OCI-LY1 (cell line): ENCODE measurements around the gene C14orf39.

ENCODE experiments used
- H2AFZ ChIP-seq: fragments of 200-600 bp; sonication (generic), shearing (Covaris generic); 2 replicates; pipeline ENCODE4 v1.6.0; 2014; ENCODE audit warnings: antibody characterized with exemption, mild to moderate bottlenecking, low read length
- H3F3A ChIP-seq: fragments of 200-600 bp; sonication (generic), shearing (Covaris generic); 2 replicates; pipeline ENCODE4 v1.6.0; 2014; ENCODE audit warnings: mild to moderate bottlenecking, antibody characterized with exemption, low read length, moderate library complexity; ENCODE audit not compliant: insufficient read depth
- H3K27ac ChIP-seq: fragments of 200-600 bp; sonication (generic); 2 replicates; pipeline ENCODE4 v1.5.1; 2014; ENCODE audit warnings: low read length, mixed run types, mild to moderate bottlenecking, low read depth; ENCODE audit not compliant: poor library complexity, severe bottlenecking
- H3K27me3 ChIP-seq: fragments of 200-600 bp; sonication (generic); 2 replicates; pipeline ENCODE4 v1.6.0; 2014; ENCODE audit warnings: antibody characterized with exemption, mild to moderate bottlenecking, low read length, moderate library complexity; ENCODE audit not compliant: insufficient read depth
- H3K36me3 ChIP-seq: fragments of 200-600 bp; sonication (generic); 2 replicates; pipeline ENCODE4 v1.6.1; 2014; ENCODE audit warnings: mild to moderate bottlenecking, antibody characterized with exemption, low read length, moderate library complexity, mixed read lengths; ENCODE audit not compliant: insufficient read depth
- H3K4me1 ChIP-seq: fragments of 200-600 bp; sonication (generic); 2 replicates; pipeline ENCODE4 v1.5.1; 2014; ENCODE audit warnings: mild to moderate bottlenecking, low read length, moderate library complexity; ENCODE audit not compliant: insufficient read depth, severe bottlenecking
- H3K4me2 ChIP-seq: fragments of 200-600 bp; sonication (generic), shearing (Covaris generic); 2 replicates; pipeline ENCODE4 v1.6.1; 2014; ENCODE audit warnings: low read length
- H3K4me3 ChIP-seq: fragments of 200-600 bp; sonication (generic); 2 replicates; pipeline ENCODE4 v1.5.1; 2014; ENCODE audit warnings: low read length, low read depth, mild to moderate bottlenecking, mixed read lengths; ENCODE audit not compliant: poor library complexity, severe bottlenecking
- H3K79me2 ChIP-seq: fragments of 200-600 bp; shearing (Covaris generic); 2 replicates; pipeline ENCODE4 v1.6.1; 2016; ENCODE audit warnings: mixed run types, low read length, mixed read lengths; ENCODE audit not compliant: insufficient read depth
- H3K9ac ChIP-seq: fragments of 200-600 bp; sonication (generic), shearing (Covaris generic); 2 replicates; pipeline ENCODE4 v1.6.1; 2014; ENCODE audit warnings: mild to moderate bottlenecking, low read length, mixed read lengths
- H3K9me2 ChIP-seq: fragments of 200-600 bp; sonication (generic), shearing (Covaris generic); 2 replicates; pipeline ENCODE4 v1.6.1; 2014; ENCODE audit warnings: low read depth, mild to moderate bottlenecking, low read length, mixed read lengths
- H3K9me3 ChIP-seq: fragments of 200-600 bp; shearing (Covaris generic); 2 replicates; pipeline ENCODE4 v1.6.1; 2014; ENCODE audit warnings: low read length, mixed read lengths
- H4K20me1 ChIP-seq: fragments of 200-600 bp; sonication (generic), shearing (Covaris generic); 2 replicates; pipeline ENCODE4 v1.6.0; 2016; ENCODE audit warnings: mild to moderate bottlenecking, low read length; ENCODE audit not compliant: insufficient read depth
- CTCF ChIP-seq: fragments of 200-600 bp; sonication (generic), shearing (Covaris generic); IDR thresholded peaks from 2 replicates; pipeline ENCODE4 v1.5.1; 2017; ENCODE audit warnings: mild to moderate bottlenecking, antibody characterized with exemption, low read length, moderate library complexity, mixed read lengths
- EZH2 ChIP-seq: fragments of 200-600 bp; sonication (generic), shearing (Covaris generic); IDR thresholded peaks from 2 replicates; pipeline ENCODE4 v1.8.0; 2017; ENCODE audit warnings: borderline replicate concordance, mixed run types, mild to moderate bottlenecking, antibody characterized with exemption, low read length, moderate library complexity, mixed read lengths

Gene C14orf39

DNA sequence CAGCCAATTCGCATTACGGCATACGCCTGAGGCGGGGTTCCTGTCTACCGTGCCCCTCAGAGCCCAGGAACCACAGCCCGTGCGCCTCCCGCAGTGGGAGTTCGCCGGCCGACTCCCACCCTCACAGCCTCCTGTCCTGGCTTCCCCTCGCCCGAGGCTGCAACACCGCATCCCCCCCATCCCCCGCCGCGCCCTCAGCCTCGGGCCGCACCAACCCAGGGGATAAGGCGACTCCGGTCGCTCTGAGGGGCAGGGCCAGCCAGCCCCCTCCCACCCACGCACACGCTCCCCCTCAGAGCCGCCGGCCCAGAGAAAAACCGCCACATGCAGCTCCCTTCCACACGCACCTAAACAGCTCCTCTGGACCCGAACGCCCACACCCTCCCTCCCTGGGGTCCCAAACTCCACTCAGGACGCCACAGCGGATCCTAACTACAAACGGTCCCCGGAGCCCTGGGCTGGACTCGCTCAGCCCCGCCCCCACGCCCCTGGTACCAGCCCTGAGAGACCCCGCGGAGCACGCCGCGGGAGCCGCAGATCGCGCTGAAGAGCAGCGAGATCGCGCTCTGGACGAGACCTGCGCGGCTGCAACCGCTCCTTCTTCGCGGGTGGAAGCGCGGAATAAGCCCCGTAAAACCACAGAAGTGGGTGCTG lies at the start of gene C14orf39:
C14orf39 (minus strand) TSS at position 466 of the 654 bp plus-strand sequence. CDS start 985 bp downstream, outside the sequence.
- no peak within 1 kb of the TSS for H3K9ac ChIP-seq
- no peaks in the 10 kb centered on the region for H4K20me1 ChIP-seq
- no peak within 1 kb of the TSS for H3K4me3 ChIP-seq
- 0 out of 2 replicates have a peak, but pooled peaks cover under 1% of the 10 kb centered on the region for H3K9me3 ChIP-seq
- no peak within 1 kb of the TSS for H2AFZ ChIP-seq
- H3K27ac ChIP-seq, result no peak within 1 kb of the TSS
- no peaks in the 10 kb centered on the region for H3K4me1 ChIP-seq
- H3K79me2 ChIP-seq, result no peaks in the 10 kb centered on the region
- no peaks in the 10 kb centered on the region for H3F3A ChIP-seq
- no peaks in the 10 kb centered on the region for H3K27me3 ChIP-seq
- H3K36me3 ChIP-seq, result no peaks in the 10 kb centered on the region
- TF ChIP-seq CTCF (no peak), EZH2 (no peak)
- H3K4me2 ChIP-seq, result no peak within 1 kb of the TSS
- H3K9me2 ChIP-seq, result no peaks in the 10 kb centered on the region

- H3K9ac ChIP-seq, result no peak overlapping the region
- TF ChIP-seq EZH2 (no peak), CTCF (no peak)
- H3K9me3 ChIP-seq, result no peaks in the 10 kb centered on the region
- no peaks in the 10 kb centered on the region for H3K79me2 ChIP-seq
- H3K27me3 ChIP-seq, result no peaks in the 10 kb centered on the region
- no peaks in the 10 kb centered on the region for H3K9me2 ChIP-seq
- no peak overlapping the region for H2AFZ ChIP-seq
- H3K36me3 ChIP-seq, result no peaks in the 10 kb centered on the region
- no peaks in the 10 kb centered on the region for H4K20me1 ChIP-seq
- H3K4me1 ChIP-seq, result no peaks in the 10 kb centered on the region
- H3F3A ChIP-seq, result no peaks in the 10 kb centered on the region
- no peak overlapping the region for H3K4me3 ChIP-seq
- H3K4me2 ChIP-seq, result no peak overlapping the region
- H3K27ac ChIP-seq, result no peak overlapping the region
Observed at GRCh38 chr14:60532442-60532841, 46.6 kb upstream of the C14orf39 start.

DNA sequence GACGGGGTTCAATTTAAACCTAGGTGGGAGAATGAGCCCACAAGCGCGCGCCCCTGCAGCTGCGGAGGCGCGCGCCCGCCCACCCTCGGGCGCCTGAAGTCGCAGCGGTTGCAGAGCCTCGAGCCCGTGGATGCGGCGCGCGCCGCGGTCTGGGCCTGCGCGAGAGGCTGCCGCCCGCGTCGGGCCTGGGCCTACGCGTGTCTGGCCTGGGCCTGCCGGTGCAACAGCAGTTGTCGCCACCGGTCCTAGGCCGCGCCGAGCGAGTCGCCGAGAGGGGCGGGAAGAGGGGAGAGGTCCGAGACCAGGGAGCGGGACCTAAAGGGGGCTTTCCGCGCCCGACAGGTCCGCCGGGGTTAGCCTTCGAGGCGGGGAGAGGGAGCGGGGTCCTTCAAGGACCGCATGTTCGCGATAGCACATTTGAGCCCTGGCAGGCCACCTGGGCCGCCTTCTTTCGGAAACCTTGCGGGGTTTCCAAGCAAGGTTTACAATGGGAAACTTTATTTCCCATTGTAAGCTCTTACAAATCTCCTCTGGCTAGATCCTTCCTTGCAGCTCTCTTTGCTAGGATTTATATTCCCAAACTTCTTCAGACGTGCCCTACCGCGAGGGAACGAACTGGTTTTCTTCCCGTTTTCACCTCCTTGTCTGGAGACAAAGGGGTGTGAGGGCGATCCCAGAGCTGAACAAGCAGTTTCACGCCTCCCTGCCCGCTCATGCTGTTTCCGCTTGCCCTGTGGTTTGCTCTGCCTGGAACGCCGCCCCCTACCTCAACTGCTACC lies 29.8 kb upstream of the C14orf39 start:
- no peak for TF ChIP-seq CTCF
- TF ChIP-seq EZH2, result no peak
- no peaks in the 10 kb centered on the region for H3K36me3 ChIP-seq
- no peak overlapping the region for H3K27ac ChIP-seq
- no peak overlapping the region for H3K9ac ChIP-seq
- H3F3A ChIP-seq, result no peaks in the 10 kb centered on the region
- no peaks in the 10 kb centered on the region for H4K20me1 ChIP-seq
- H3K4me3 ChIP-seq, result no peak overlapping the region
- H2AFZ ChIP-seq, result no peak overlapping the region
- no peaks in the 10 kb centered on the region for H3K9me3 ChIP-seq
- no peaks in the 10 kb centered on the region for H3K79me2 ChIP-seq
- peaks cover 5% of the 10 kb centered on the region for H3K4me1 ChIP-seq
- no peak overlapping the region for H3K4me2 ChIP-seq
- H3K9me2 ChIP-seq, result no peaks in the 10 kb centered on the region
- 0 out of 2 replicates have a peak, but pooled peaks cover 2% of the 10 kb centered on the region for H3K27me3 ChIP-seq
